B cell (primary cell): ENCODE results near the gene NXPH2. TPM values are rescaled to one million over a fixed set of nuclear protein-coding genes. Genes with fewer than 3 reads are reported as not detected.

Experiments
- ATAC-seq: fragments of 200-7000 bp; cut with Tn5 transposase; one replicate; pipeline ENCODE4 v1.10.0; 2021; ENCODE audit warnings: low read depth, mild to moderate bottlenecking, moderate number of reproducible peaks, moderate library complexity
- CTCF ChIA-PET: fragments of 350-600 bp; sonication (Branson Sonifier 250); formaldehyde crosslinking; loops from one replicate; lab custom pipeline; 2021; ENCODE audit warnings: antibody characterized with exemption, inconsistent platforms; lab: Charles Lee
- POLR2A ChIA-PET: fragments of 350-600 bp; sonication (Branson Sonifier 250); formaldehyde crosslinking; loops from one replicate; lab custom pipeline; 2021; ENCODE audit warnings: antibody characterized with exemption; lab: Charles Lee
- DNase-seq: peaks from one replicate; pipeline ENCODE4 v3.0.0; 2013
- H2AFZ ChIP-seq: 2 replicates; pipeline ENCODE4 v1.6.1; 2012; ENCODE audit warnings: mild to moderate bottlenecking, low read depth, low read length; ENCODE audit not compliant: insufficient read depth, poor library complexity, severe bottlenecking
- H3K27ac ChIP-seq, 2 donors: 1 replicate in 1 of 2; 2 replicates in 1 of 2; pipeline ENCODE4 v1.5.1; 2012 to 2013; ENCODE audit warnings: low read length in 2 of 2, mild to moderate bottlenecking in 2 of 2, moderate library complexity in 1 of 2
- H3K27me3 ChIP-seq, 4 experiments: fragments of 200-600 bp in 1 of 4; sonication (generic) in 1 of 4; replicated peaks in 1 of 4; 1 replicate in 2 of 4; 2 replicates in 2 of 4; pipeline versions ENCODE4 v1.6.1 to v1.7.0; 2013 to 2016; ENCODE audit warnings: low read length in 3 of 4, mild to moderate bottlenecking in 2 of 4, mixed read lengths in 1 of 4, moderate library complexity in 1 of 4; ENCODE audit not compliant: insufficient read depth in 4 of 4, control insufficient read depth in 3 of 4; ENCODE audit errors: control extremely low read depth in 1 of 4
- H3K36me3 ChIP-seq, 2 experiments: replicated peaks in 1 of 2; 1 replicate in 1 of 2; 2 replicates in 1 of 2; pipeline versions ENCODE4 v1.6.1 to v1.7.1; 2013; ENCODE audit warnings: low read length in 1 of 2; ENCODE audit not compliant: insufficient read depth in 2 of 2, control insufficient read depth in 1 of 2; ENCODE audit errors: control extremely low read depth in 1 of 2, extremely low read depth in 1 of 2
- H3K4me1 ChIP-seq, 2 donors: fragments of 200-600 bp in 1 of 2; sonication (generic) in 1 of 2; 1 replicate in 1 of 2; 2 replicates in 1 of 2; pipeline versions ENCODE4 v1.5.1 to v1.6.1; 2013 to 2017; ENCODE audit warnings: low read length in 2 of 2; ENCODE audit not compliant: control insufficient read depth in 2 of 2, insufficient read depth in 2 of 2
- H3K4me2 ChIP-seq: replicated peaks from 2 replicates; pipeline ENCODE3; 2012; ENCODE audit warnings: mild to moderate bottlenecking, low read depth, low read length; ENCODE audit not compliant: poor library complexity, severe bottlenecking
- H3K4me3 ChIP-seq, 5 experiments: fragments of 200-600 bp in 1 of 5; sonication (generic) in 1 of 5; 1 replicate in 3 of 5; 2 replicates in 2 of 5; pipeline versions ENCODE4 v1.5.1 to v1.7.0; 2011 to 2016; ENCODE audit warnings: low read length in 4 of 5, mild to moderate bottlenecking in 4 of 5, low read depth in 2 of 5, control low read depth in 1 of 5, moderate library complexity in 1 of 5; ENCODE audit not compliant: insufficient read depth in 1 of 5; ENCODE audit errors: control extremely low read depth in 1 of 5, extremely low read depth in 1 of 5
- H3K79me2 ChIP-seq: fragments of 200-600 bp; sonication (generic); one replicate; pipeline ENCODE4 v1.6.0; 2016; ENCODE audit warnings: low read length; ENCODE audit not compliant: control insufficient read depth, insufficient read depth
- H3K9ac ChIP-seq: fragments of 200-600 bp; sonication (generic); 2 replicates; pipeline ENCODE4 v1.6.1; 2017; ENCODE audit warnings: mild to moderate bottlenecking, low read length, moderate library complexity
- H3K9me3 ChIP-seq, 3 donors: one replicate each; pipeline versions ENCODE4 v1.6.1 to v1.7.1; 2013; ENCODE audit warnings: low read length in 2 of 3; ENCODE audit not compliant: control insufficient read depth in 2 of 3, insufficient read depth in 1 of 3; ENCODE audit errors: control extremely low read depth in 1 of 3
- H4K20me1 ChIP-seq: 2 replicates; pipeline ENCODE4 v1.6.0; 2012; ENCODE audit warnings: mild to moderate bottlenecking, low read length; ENCODE audit not compliant: insufficient read depth, control insufficient read depth, poor library complexity, severe bottlenecking
- H3K27ac Mint-ChIP-seq: one replicate; pipeline ENCODE4 v1.8.0; 2021; ENCODE audit warnings: mixed read lengths
- H3K27me3 Mint-ChIP-seq: one replicate; pipeline ENCODE4 v1.8.0; 2021; ENCODE audit warnings: mixed read lengths
- H3K4me1 Mint-ChIP-seq: one replicate; pipeline ENCODE4 v1.8.0; 2021; ENCODE audit warnings: mixed read lengths
- H3K4me3 Mint-ChIP-seq: one replicate; pipeline ENCODE4 v1.8.0; 2021; ENCODE audit warnings: mixed read lengths
- H3K9me3 Mint-ChIP-seq: one replicate; pipeline ENCODE4 v1.8.0; 2022; ENCODE audit warnings: mixed read lengths; ENCODE audit not compliant: insufficient read depth
- EZH2 ChIP-seq: IDR thresholded peaks from 2 replicates; pipeline ENCODE4 v1.6.1; 2012; ENCODE audit warnings: borderline replicate concordance, low read depth, mild to moderate bottlenecking, moderate library complexity, low read length; ENCODE audit not compliant: insufficient read depth, poor library complexity, severe bottlenecking
- WGBS: methylation state at CpG from one replicate; pipeline ENCODE4 v1.1.5; 2013; ENCODE audit warnings: missing lambda C conversion rate; ENCODE audit not compliant: insufficient coverage; 5-methylcytosine and 5-hydroxymethylcytosine counted together
- intact Hi-C: fragments of 100-400 bp; cut with micrococcal nuclease; formaldehyde crosslinking; loops from one replicate; pipeline ENCODE4 v1.10.0; 2022
- polyA plus RNA-seq: library from polyadenylated mRNA; depleted of rRNA; stranded (reverse); fragments of >200 nt; gene quantifications from 2 replicates; pipeline ENCODE4 v1.2.3, GENCODE V29; 2012
- total RNA-seq, 2 donors: library from RNA; stranded (reverse); fragments of 120-200 nt in 1 of 2; gene quantifications; 1 replicate in 1 of 2; 2 replicates in 1 of 2; pipeline versions ENCODE4 v1.2.3 to v1.2.4, GENCODE V29; 2013 to 2022
- TF ChIP-seq, protein P1 (sequence below): fragments of 200-600 bp; IDR thresholded peaks from one replicate; pipeline ENCODE4 v1.8.0; 2022; ENCODE audit warnings: antibody characterized with exemption, mild to moderate bottlenecking

The NXPH2 gene
- total and polyA plus RNA-seq, 2 donors (not counting 1 experiment from before 2014, with no cell fraction given), result not detected

DNA sequence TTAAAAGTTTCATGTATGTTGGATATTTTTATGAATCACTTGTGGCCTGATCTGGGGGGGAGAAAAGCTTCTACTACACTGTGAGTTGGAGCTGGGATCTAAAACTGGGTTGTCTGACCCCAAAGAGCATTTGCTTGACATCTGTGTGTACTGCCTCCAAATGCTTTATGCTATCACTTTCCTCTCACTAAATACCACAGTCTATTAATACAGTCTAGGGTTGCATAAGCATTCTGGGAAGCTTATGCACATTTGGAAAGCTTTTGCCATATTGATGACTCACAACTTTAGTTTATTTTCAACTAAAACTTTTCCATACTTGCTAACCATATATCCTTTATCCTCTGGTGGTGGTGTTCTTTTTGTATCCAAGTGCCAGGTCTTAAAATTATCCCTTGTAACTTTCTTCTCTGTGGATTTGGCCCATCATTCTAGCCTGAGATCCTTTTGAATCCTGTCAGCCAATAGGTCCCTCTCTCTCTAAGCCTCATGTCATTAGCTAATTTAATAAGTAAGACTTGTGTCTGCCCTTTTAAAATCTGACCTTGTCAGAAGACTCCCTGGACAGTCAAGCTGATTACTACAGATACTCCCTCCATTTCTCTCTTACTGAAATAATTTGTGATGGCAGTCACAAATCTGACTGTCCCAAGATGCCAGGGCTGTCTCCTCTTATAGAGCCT is 72.7 kb downstream of the NXPH2 start:
- no peak overlapping the region for H3K9ac ChIP-seq

DNA sequence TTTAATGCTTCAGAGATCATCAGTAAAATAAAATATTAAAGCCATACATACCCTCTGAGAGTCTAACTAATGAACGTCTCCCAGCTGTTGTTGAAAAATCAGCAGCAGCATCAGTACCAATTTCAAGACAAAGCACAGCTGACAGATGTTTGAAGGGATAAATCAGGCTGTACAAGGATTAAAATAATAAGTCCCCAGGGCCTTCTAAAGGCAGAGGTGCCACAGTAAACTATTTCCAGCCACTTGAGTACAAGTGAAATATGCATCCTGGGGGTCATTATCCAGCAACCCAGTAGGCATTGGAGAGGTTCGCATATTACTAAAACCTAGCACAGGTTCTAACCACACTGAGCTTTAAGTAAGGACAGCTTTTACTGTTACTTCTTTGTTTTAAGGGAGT is 76.9 kb downstream of the NXPH2 start:
- Histone ChIP-seq H3K4me1 (no peaks in the 10 kb centered on the region), H2AFZ (no peak overlapping the region), H4K20me1 (no peaks in the 10 kb centered on the region), H3K9me3 (no peaks in the 10 kb centered on the region), H3K36me3 (no peaks in the 10 kb centered on the region), H3K27me3 (no peaks in the 10 kb centered on the region), H3K27ac (no peak overlapping the region), H3K79me2 (no peaks in the 10 kb centered on the region), H3K9ac (no peak overlapping the region), H3K4me3 (no peak overlapping the region), H3K4me2 (no peak overlapping the region)
- CTCF ChIA-PET, result no interaction called here
- Mint-ChIP-seq H3K4me3 (no peak overlapping the region), H3K27ac (no peak overlapping the region), H3K9me3 (no peaks in the 10 kb centered on the region), H3K4me1 (no peaks in the 10 kb centered on the region), H3K27me3 (no peaks in the 10 kb centered on the region)
- TF ChIP-seq, protein P1, sequence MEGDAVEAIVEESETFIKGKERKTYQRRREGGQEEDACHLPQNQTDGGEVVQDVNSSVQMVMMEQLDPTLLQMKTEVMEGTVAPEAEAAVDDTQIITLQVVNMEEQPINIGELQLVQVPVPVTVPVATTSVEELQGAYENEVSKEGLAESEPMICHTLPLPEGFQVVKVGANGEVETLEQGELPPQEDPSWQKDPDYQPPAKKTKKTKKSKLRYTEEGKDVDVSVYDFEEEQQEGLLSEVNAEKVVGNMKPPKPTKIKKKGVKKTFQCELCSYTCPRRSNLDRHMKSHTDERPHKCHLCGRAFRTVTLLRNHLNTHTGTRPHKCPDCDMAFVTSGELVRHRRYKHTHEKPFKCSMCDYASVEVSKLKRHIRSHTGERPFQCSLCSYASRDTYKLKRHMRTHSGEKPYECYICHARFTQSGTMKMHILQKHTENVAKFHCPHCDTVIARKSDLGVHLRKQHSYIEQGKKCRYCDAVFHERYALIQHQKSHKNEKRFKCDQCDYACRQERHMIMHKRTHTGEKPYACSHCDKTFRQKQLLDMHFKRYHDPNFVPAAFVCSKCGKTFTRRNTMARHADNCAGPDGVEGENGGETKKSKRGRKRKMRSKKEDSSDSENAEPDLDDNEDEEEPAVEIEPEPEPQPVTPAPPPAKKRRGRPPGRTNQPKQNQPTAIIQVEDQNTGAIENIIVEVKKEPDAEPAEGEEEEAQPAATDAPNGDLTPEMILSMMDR, result no peak
- TF ChIP-seq EZH2, result no peak
- intact Hi-C loops, result no loop called here
- no peak for DNase-seq
- no CpG with 5 or more reads among the region's 2 CpGs for WGBS
- no peak for ATAC-seq
- POLR2A ChIA-PET, result no interaction called here

More for the DNA sequence above, 72.7 kb downstream of the NXPH2 start:
- H3K36me3 ChIP-seq, result no peaks in the 10 kb centered on the region
- H3K9me3 Mint-ChIP-seq, result no peaks in the 10 kb centered on the region
- TF ChIP-seq EZH2, result no peak
- TF ChIP-seq, protein P1, result no peak
- CTCF ChIA-PET, result no interaction called here
- no peaks in the 10 kb centered on the region for H3K27me3 Mint-ChIP-seq
- no peaks in the 10 kb centered on the region for H3K4me1 ChIP-seq
- POLR2A ChIA-PET, result no interaction called here
- H3K27ac ChIP-seq, result no peak overlapping the region
- H4K20me1 ChIP-seq, result no peaks in the 10 kb centered on the region
- H3K4me2 ChIP-seq, result no peak overlapping the region
- H3K27ac Mint-ChIP-seq, result no peak overlapping the region
- H3K27me3 ChIP-seq, result no peaks in the 10 kb centered on the region
- no peaks in the 10 kb centered on the region for H3K9me3 ChIP-seq
- no peak overlapping the region for H3K4me3 ChIP-seq
- no peaks in the 10 kb centered on the region for H3K4me1 Mint-ChIP-seq
- H3K79me2 ChIP-seq, result no peaks in the 10 kb centered on the region
- ATAC-seq (no peak), DNase-seq (no peak)
- no peak overlapping the region for H2AFZ ChIP-seq
- no peak overlapping the region for H3K4me3 Mint-ChIP-seq
- intact Hi-C loops, result no loop called here
